Astrocyte of the hippocampus (primary cell): Measurements from ENCODE around the gene RASAL3.
"Not testable (repeated sequence)": the region's sequence is repeated elsewhere in the genome, so short reads cannot be mapped to it uniquely, and the experiment has no call there.

Experiments
- DNase-seq: peaks from one replicate; pipeline ENCODE4 v3.0.0; 2011; ENCODE audit warnings: low read depth, low spot score

Gene RASAL3

GRCh38 chr19:15464394-15465385 lies at the start of gene RASAL3:
RASAL3 (minus strand) TSS chr19:15464544; CDS start chr19:15464358, 186 bp downstream.
- no peak for DNase-seq

GRCh38 chr19:15511671-15512424 lies 47.5 kb upstream of the RASAL3 start:
- no peak for DNase-seq

- DNase-seq = no peak
These were observed 43.8 kb upstream of the RASAL3 start, which contains the start of gene CYP4F22 for GRCh38 chr19:15508035-15508710. CYP4F22 (plus strand) TSS chr19:15508525; CDS start chr19:15525337, 16,812 bp downstream.

- no peak for DNase-seq
These were observed 43.0 kb upstream of the RASAL3 start for GRCh38 chr19:15507068-15508034.

GRCh38 chr19:15506074-15506571 lies 41.8 kb upstream of the RASAL3 start:
- no peak for DNase-seq

- no peak for DNase-seq
These were observed 37.9 kb upstream of the RASAL3 start for GRCh38 chr19:15502264-15502663.

- no peak for DNase-seq
These were observed 37.3 kb upstream of the RASAL3 start for GRCh38 chr19:15501596-15501995.

- DNase-seq = no peak
These were observed 34.6 kb upstream of the RASAL3 start for GRCh38 chr19:15498910-15499309.

GRCh38 chr19:15498156-15498858 lies 34.0 kb upstream of the RASAL3 start:
- no peak for DNase-seq

GRCh38 chr19:15495151-15495550 lies 30.8 kb upstream of the RASAL3 start:
- no peak for DNase-seq

- DNase-seq = no peak
These were observed 24.3 kb upstream of the RASAL3 start for GRCh38 chr19:15488489-15489226.

- no peak for DNase-seq
These were observed 22.7 kb upstream of the RASAL3 start for GRCh38 chr19:15487038-15487437.

GRCh38 chr19:15485768-15486167 lies 21.4 kb upstream of the RASAL3 start:
- DNase-seq = not testable (repeated sequence)

- DNase-seq = not testable (repeated sequence)
These were observed 16.7 kb upstream of the RASAL3 start for GRCh38 chr19:15480996-15481395.

GRCh38 chr19:15479391-15480345 lies 15.3 kb upstream of the RASAL3 start, which contains the start of gene PGLYRP2:
PGLYRP2 (minus strand) TSS chr19:15479501; CDS start chr19:15479371, 130 bp downstream.
- no peak for DNase-seq

GRCh38 chr19:15476325-15476724 lies 12.0 kb upstream of the RASAL3 start:
- DNase-seq = no peak

GRCh38 chr19:15475611-15476010 lies 11.3 kb upstream of the RASAL3 start:
- no peak for DNase-seq

- no peak for DNase-seq
These were observed 10.8 kb upstream of the RASAL3 start for GRCh38 chr19:15475169-15475568.
